ENCODE results near the gene MBOAT1. TPM values are rescaled to one million over a fixed set of nuclear protein-coding genes. Genes with fewer than 3 reads are reported as not detected.

Gene MBOAT1
- total and polyA plus RNA-seq, 2 of the 13 experiments (the other 11 are each of a cell fraction or from before 2014, with no cell fraction given): not detected

DNA sequence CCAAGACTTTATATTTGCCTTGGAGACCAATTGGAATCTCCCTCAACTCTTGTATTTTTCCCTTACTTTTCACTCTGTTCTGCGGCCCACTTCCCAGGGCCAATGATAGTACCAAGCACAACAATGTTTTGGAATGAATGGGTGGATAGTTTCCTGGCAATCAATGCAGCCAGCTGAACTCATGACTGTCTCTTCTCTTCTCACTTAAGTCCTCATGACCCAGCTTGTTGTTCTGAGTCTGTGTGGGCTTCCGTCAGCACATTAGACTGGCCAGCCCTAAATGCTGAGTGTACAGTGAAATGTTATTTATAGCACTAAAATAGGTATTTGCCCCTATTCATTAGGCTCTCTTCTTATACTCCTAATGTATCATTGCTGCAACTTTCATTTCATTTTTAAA, 5.6 kb upstream of the MBOAT1 start:
- Histone ChIP-seq H3K79me2 (ENCODE audit: insufficient read depth, low read length) (no peaks in the 10 kb centered on the region), H4K20me1 (ENCODE audit: insufficient read depth, low read length) (no peaks in the 10 kb centered on the region), H3K27ac (ENCODE audit: extremely low read length, insufficient read depth, low read length) (no peak overlapping the region), H3K9me3 (ENCODE audit: low read length) (no peaks in the 10 kb centered on the region), H3K9ac (ENCODE audit: insufficient read depth, low read depth, low read length) (no peak overlapping the region), H3K4me1 (ENCODE audit: insufficient read depth, low read length) (peaks cover 7% of the 10 kb centered on the region), H2AFZ (ENCODE audit: low read length) (no peak overlapping the region), H3K4me3 (replicated peaks in 1 of 3; ENCODE audit: insufficient read depth in 1 of 3, low read depth in 2 of 3, low read length in 3 of 3) (no peak overlapping the region), H3K27me3 (ENCODE audit: control insufficient read depth in 1 of 2, insufficient read depth in 2 of 2, low read length in 2 of 2) (peaks cover 2 to 8% of the 10 kb centered on the region in 2 experiments), H3K4me2 (ENCODE audit: low read depth, low read length) (no peak overlapping the region), H3K36me3 (replicated peaks in 1 of 2; ENCODE audit: control insufficient read depth in 1 of 2, insufficient read depth in 2 of 2, low read length in 2 of 2) (no peaks in the 10 kb centered on the region)
- TF ChIP-seq ZNF615 (CRISPR knock-in tag; IDR thresholded peaks at IDR 0.05; ENCODE audit: borderline replicate concordance) (no peak), ZNF335 (CRISPR knock-in tag; IDR thresholded peaks at IDR 0.05) (no peak)
- TF ChIP-seq, protein P1, sequence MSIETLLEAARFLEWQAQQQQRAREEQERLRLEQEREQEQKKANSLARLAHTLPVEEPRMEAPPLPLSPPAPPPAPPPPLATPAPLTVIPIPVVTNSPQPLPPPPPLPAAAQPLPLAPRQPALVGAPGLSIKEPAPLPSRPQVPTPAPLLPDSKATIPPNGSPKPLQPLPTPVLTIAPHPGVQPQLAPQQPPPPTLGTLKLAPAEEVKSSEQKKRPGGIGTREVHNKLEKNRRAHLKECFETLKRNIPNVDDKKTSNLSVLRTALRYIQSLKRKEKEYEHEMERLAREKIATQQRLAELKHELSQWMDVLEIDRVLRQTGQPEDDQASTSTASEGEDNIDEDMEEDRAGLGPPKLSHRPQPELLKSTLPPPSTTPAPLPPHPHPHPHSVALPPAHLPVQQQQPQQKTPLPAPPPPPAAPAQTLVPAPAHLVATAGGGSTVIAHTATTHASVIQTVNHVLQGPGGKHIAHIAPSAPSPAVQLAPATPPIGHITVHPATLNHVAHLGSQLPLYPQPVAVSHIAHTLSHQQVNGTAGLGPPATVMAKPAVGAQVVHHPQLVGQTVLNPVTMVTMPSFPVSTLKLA (IDR thresholded peaks at IDR 0.05): no peak
- TF ChIP-seq, protein P2, sequence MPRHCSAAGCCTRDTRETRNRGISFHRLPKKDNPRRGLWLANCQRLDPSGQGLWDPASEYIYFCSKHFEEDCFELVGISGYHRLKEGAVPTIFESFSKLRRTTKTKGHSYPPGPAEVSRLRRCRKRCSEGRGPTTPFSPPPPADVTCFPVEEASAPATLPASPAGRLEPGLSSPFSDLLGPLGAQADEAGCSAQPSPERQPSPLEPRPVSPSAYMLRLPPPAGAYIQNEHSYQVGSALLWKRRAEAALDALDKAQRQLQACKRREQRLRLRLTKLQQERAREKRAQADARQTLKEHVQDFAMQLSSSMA (CRISPR knock-in tag; IDR thresholded peaks at IDR 0.05): no peak
- intact Hi-C loops (cut with micrococcal nuclease; ENCODE audit: unreplicated experiment): no loop called here
- ATAC-seq (no peak), FAIRE-seq (no peak), DNase-seq (ENCODE audit: low spot score) (no peak)
- 72% methylated on average over 2 of the region's 2 CpGs for WGBS (ENCODE audit: low lambda C conversion rate)
- in situ Hi-C loops (cut with HindIII; ENCODE audit: extremely low pct_ligation_motif_present, low pct_unique_long_range_greater_than_20kb): no loop called here
- POLR2A ChIA-PET: no interaction called here
- CTCF ChIA-PET (ENCODE audit: low intra/inter-chr PET ratio, low total read pairs): no interaction called here
- BruUV-seq (replicated peaks): no TSS peak

DNA sequence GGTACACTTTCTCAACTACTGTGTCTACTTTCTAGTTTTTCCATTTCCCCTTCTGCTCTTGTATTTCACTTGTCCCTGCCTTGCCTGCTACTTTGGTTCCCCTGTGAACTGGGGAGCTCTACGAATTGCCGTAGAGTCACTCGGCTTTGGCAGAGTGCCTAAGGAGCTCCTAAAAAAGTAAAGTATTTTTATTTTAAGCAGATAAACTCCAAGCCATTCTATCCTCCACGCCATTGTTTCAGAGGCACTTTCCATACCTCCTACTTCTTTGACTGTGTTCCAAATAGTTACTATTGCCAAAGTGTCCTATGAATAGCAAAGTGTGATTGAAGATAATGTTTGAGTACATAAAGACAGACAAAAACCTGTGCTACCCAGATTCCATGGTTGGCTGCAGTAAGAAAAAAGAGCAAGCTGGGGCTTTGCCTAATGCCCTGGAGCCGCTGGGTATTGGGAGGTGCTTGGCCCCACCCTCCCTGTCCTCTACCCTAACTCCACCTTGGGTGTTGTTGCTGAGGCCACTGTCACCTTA, 5.1 kb upstream of the MBOAT1 start:
- H3K79me2 ChIP-seq (ENCODE audit: insufficient read depth, low read length): no peaks in the 10 kb centered on the region
- in situ Hi-C loops (cut with HindIII; ENCODE audit: extremely low pct_ligation_motif_present, low pct_unique_long_range_greater_than_20kb) (no loop called here), intact Hi-C loops (cut with micrococcal nuclease; ENCODE audit: unreplicated experiment) (no loop called here)
- no TSS peak for BruUV-seq (replicated peaks)
- H4K20me1 ChIP-seq (ENCODE audit: insufficient read depth, low read length): no peaks in the 10 kb centered on the region
- TF ChIP-seq ZNF337 (CRISPR knock-in tag; IDR thresholded peaks at IDR 0.05; ENCODE audit: borderline replicate concordance, low read depth): no peak
- ATAC-seq: no peak
- ChIA-PET CTCF (ENCODE audit: low intra/inter-chr PET ratio, low total read pairs) (no interaction called here), POLR2A (no interaction called here)
- H2AFZ ChIP-seq (ENCODE audit: low read length): no peak overlapping the region
- H3K27me3 ChIP-seq (ENCODE audit: control insufficient read depth in 1 of 2, insufficient read depth in 2 of 2, low read length in 2 of 2): peaks cover 2 to 10% of the 10 kb centered on the region in 2 experiments
- H3K9ac ChIP-seq (ENCODE audit: insufficient read depth, low read depth, low read length): no peak overlapping the region
- H3K4me1 ChIP-seq (ENCODE audit: insufficient read depth, low read length): peaks cover 9% of the 10 kb centered on the region
- H3K9me3 ChIP-seq (ENCODE audit: low read length): no peaks in the 10 kb centered on the region
- no peak overlapping the region for H3K27ac ChIP-seq (ENCODE audit: extremely low read length, insufficient read depth, low read length)
- H3K4me2 ChIP-seq (ENCODE audit: low read depth, low read length): no peak overlapping the region
- no peak for FAIRE-seq
- no peak overlapping the region for H3K4me3 ChIP-seq (replicated peaks in 1 of 3; ENCODE audit: insufficient read depth in 1 of 3, low read depth in 2 of 3, low read length in 3 of 3)
- H3K36me3 ChIP-seq (replicated peaks in 1 of 2; ENCODE audit: control insufficient read depth in 1 of 2, insufficient read depth in 2 of 2, low read length in 2 of 2): no peaks in the 10 kb centered on the region
- DNase-seq (ENCODE audit: low spot score): no peak
- WGBS (ENCODE audit: low lambda C conversion rate): 44% methylated on average over 5 of the region's 5 CpGs

All from HepG2 (cell line).